B cell (primary cell): Measurements from ENCODE around the gene PRDM11. TPM values are rescaled to one million over a fixed set of nuclear protein-coding genes. Genes with fewer than 3 reads are reported as not detected.

Experiments
- ATAC-seq: fragments of 200-7000 bp; cut with Tn5 transposase; one replicate; pipeline ENCODE4 v1.10.0; 2021; ENCODE audit warnings: low read depth, mild to moderate bottlenecking, moderate number of reproducible peaks, moderate library complexity
- CTCF ChIA-PET: fragments of 350-600 bp; sonication (Branson Sonifier 250); formaldehyde crosslinking; loops from one replicate; lab custom pipeline; 2021; ENCODE audit warnings: antibody characterized with exemption, inconsistent platforms; lab: Charles Lee
- POLR2A ChIA-PET: fragments of 350-600 bp; sonication (Branson Sonifier 250); formaldehyde crosslinking; loops from one replicate; lab custom pipeline; 2021; ENCODE audit warnings: antibody characterized with exemption; lab: Charles Lee
- DNase-seq: peaks from one replicate; pipeline ENCODE4 v3.0.0; 2013
- H2AFZ ChIP-seq: 2 replicates; pipeline ENCODE4 v1.6.1; 2012; ENCODE audit warnings: mild to moderate bottlenecking, low read depth, low read length; ENCODE audit not compliant: insufficient read depth, poor library complexity, severe bottlenecking
- H3K27ac ChIP-seq, 2 donors: 1 replicate in 1 of 2; 2 replicates in 1 of 2; pipeline ENCODE4 v1.5.1; 2012 to 2013; ENCODE audit warnings: low read length in 2 of 2, mild to moderate bottlenecking in 2 of 2, moderate library complexity in 1 of 2
- H3K27me3 ChIP-seq, 4 experiments: fragments of 200-600 bp in 1 of 4; sonication (generic) in 1 of 4; replicated peaks in 1 of 4; 1 replicate in 2 of 4; 2 replicates in 2 of 4; pipeline versions ENCODE4 v1.6.1 to v1.7.0; 2013 to 2016; ENCODE audit warnings: low read length in 3 of 4, mild to moderate bottlenecking in 2 of 4, mixed read lengths in 1 of 4, moderate library complexity in 1 of 4; ENCODE audit not compliant: insufficient read depth in 4 of 4, control insufficient read depth in 3 of 4; ENCODE audit errors: control extremely low read depth in 1 of 4
- H3K36me3 ChIP-seq, 2 experiments: replicated peaks in 1 of 2; 1 replicate in 1 of 2; 2 replicates in 1 of 2; pipeline versions ENCODE4 v1.6.1 to v1.7.1; 2013; ENCODE audit warnings: low read length in 1 of 2; ENCODE audit not compliant: insufficient read depth in 2 of 2, control insufficient read depth in 1 of 2; ENCODE audit errors: control extremely low read depth in 1 of 2, extremely low read depth in 1 of 2
- H3K4me1 ChIP-seq, 2 donors: fragments of 200-600 bp in 1 of 2; sonication (generic) in 1 of 2; 1 replicate in 1 of 2; 2 replicates in 1 of 2; pipeline versions ENCODE4 v1.5.1 to v1.6.1; 2013 to 2017; ENCODE audit warnings: low read length in 2 of 2; ENCODE audit not compliant: control insufficient read depth in 2 of 2, insufficient read depth in 2 of 2
- H3K4me2 ChIP-seq: replicated peaks from 2 replicates; pipeline ENCODE3; 2012; ENCODE audit warnings: mild to moderate bottlenecking, low read depth, low read length; ENCODE audit not compliant: poor library complexity, severe bottlenecking
- H3K4me3 ChIP-seq, 5 experiments: fragments of 200-600 bp in 1 of 5; sonication (generic) in 1 of 5; 1 replicate in 3 of 5; 2 replicates in 2 of 5; pipeline versions ENCODE4 v1.5.1 to v1.7.0; 2011 to 2016; ENCODE audit warnings: low read length in 4 of 5, mild to moderate bottlenecking in 4 of 5, low read depth in 2 of 5, control low read depth in 1 of 5, moderate library complexity in 1 of 5; ENCODE audit not compliant: insufficient read depth in 1 of 5; ENCODE audit errors: control extremely low read depth in 1 of 5, extremely low read depth in 1 of 5
- H3K79me2 ChIP-seq: fragments of 200-600 bp; sonication (generic); one replicate; pipeline ENCODE4 v1.6.0; 2016; ENCODE audit warnings: low read length; ENCODE audit not compliant: control insufficient read depth, insufficient read depth
- H3K9ac ChIP-seq: fragments of 200-600 bp; sonication (generic); 2 replicates; pipeline ENCODE4 v1.6.1; 2017; ENCODE audit warnings: mild to moderate bottlenecking, low read length, moderate library complexity
- H3K9me3 ChIP-seq, 3 donors: one replicate each; pipeline versions ENCODE4 v1.6.1 to v1.7.1; 2013; ENCODE audit warnings: low read length in 2 of 3; ENCODE audit not compliant: control insufficient read depth in 2 of 3, insufficient read depth in 1 of 3; ENCODE audit errors: control extremely low read depth in 1 of 3
- H4K20me1 ChIP-seq: 2 replicates; pipeline ENCODE4 v1.6.0; 2012; ENCODE audit warnings: mild to moderate bottlenecking, low read length; ENCODE audit not compliant: insufficient read depth, control insufficient read depth, poor library complexity, severe bottlenecking
- H3K27ac Mint-ChIP-seq: one replicate; pipeline ENCODE4 v1.8.0; 2021; ENCODE audit warnings: mixed read lengths
- H3K27me3 Mint-ChIP-seq: one replicate; pipeline ENCODE4 v1.8.0; 2021; ENCODE audit warnings: mixed read lengths
- H3K4me1 Mint-ChIP-seq: one replicate; pipeline ENCODE4 v1.8.0; 2021; ENCODE audit warnings: mixed read lengths
- H3K4me3 Mint-ChIP-seq: one replicate; pipeline ENCODE4 v1.8.0; 2021; ENCODE audit warnings: mixed read lengths
- H3K9me3 Mint-ChIP-seq: one replicate; pipeline ENCODE4 v1.8.0; 2022; ENCODE audit warnings: mixed read lengths; ENCODE audit not compliant: insufficient read depth
- CTCF ChIP-seq: fragments of 200-600 bp; IDR thresholded peaks from one replicate; pipeline ENCODE4 v1.8.0; 2022; ENCODE audit warnings: antibody characterized with exemption, mild to moderate bottlenecking
- EZH2 ChIP-seq: IDR thresholded peaks from 2 replicates; pipeline ENCODE4 v1.6.1; 2012; ENCODE audit warnings: borderline replicate concordance, low read depth, mild to moderate bottlenecking, moderate library complexity, low read length; ENCODE audit not compliant: insufficient read depth, poor library complexity, severe bottlenecking
- WGBS: methylation state at CpG from one replicate; pipeline ENCODE4 v1.1.5; 2013; ENCODE audit warnings: missing lambda C conversion rate; ENCODE audit not compliant: insufficient coverage; 5-methylcytosine and 5-hydroxymethylcytosine counted together
- intact Hi-C: fragments of 100-400 bp; cut with micrococcal nuclease; formaldehyde crosslinking; loops from one replicate; pipeline ENCODE4 v1.10.0; 2022
- polyA plus RNA-seq: library from polyadenylated mRNA; depleted of rRNA; stranded (reverse); fragments of >200 nt; gene quantifications from 2 replicates; pipeline ENCODE4 v1.2.3, GENCODE V29; 2012
- total RNA-seq, 2 donors: library from RNA; stranded (reverse); fragments of 120-200 nt in 1 of 2; gene quantifications; 1 replicate in 1 of 2; 2 replicates in 1 of 2; pipeline versions ENCODE4 v1.2.3 to v1.2.4, GENCODE V29; 2013 to 2022

PRDM11 gene
- total and polyA plus RNA-seq, 2 donors (not counting 1 experiment from before 2014, with no cell fraction given) = 9.5 to 26.2 TPM

GRCh38 chr11:45188127-45188526 is 41.7 kb downstream of the PRDM11 start:
- TF ChIP-seq CTCF (no peak), EZH2 (no peak)
- Mint-ChIP-seq H3K4me1 (no peaks in the 10 kb centered on the region), H3K9me3 (no peaks in the 10 kb centered on the region), H3K4me3 (no peak overlapping the region), H3K27ac (no peak overlapping the region), H3K27me3 (no peaks in the 10 kb centered on the region)
- Histone ChIP-seq H3K79me2 (no peaks in the 10 kb centered on the region), H3K9me3 (no peaks in the 10 kb centered on the region), H3K4me2 (no peak overlapping the region), H3K27ac (no peak overlapping the region), H3K4me1 (no peaks in the 10 kb centered on the region), H3K36me3 (peaks cover under 1 to 37% of the 10 kb centered on the region in 2 experiments), H3K27me3 (no peaks in the 10 kb centered on the region), H3K9ac (no peak overlapping the region), H4K20me1 (no peaks in the 10 kb centered on the region), H3K4me3 (no peak overlapping the region), H2AFZ (no peak overlapping the region)
- intact Hi-C loops = no loop called here
- ChIA-PET POLR2A (no interaction called here), CTCF (no interaction called here)
- DNase-seq = no peak
- no peak for ATAC-seq
- 95% methylated on average over 2 of the region's 3 CpGs for WGBS

- no peak overlapping the region for H3K27ac Mint-ChIP-seq
- H3K4me3 Mint-ChIP-seq = no peak overlapping the region
- Histone ChIP-seq H3K9me3 (no peaks in the 10 kb centered on the region), H3K4me1 (no peaks in the 10 kb centered on the region), H4K20me1 (no peaks in the 10 kb centered on the region), H3K27me3 (no peaks in the 10 kb centered on the region), H3K36me3 (peaks cover 2 to 28% of the 10 kb centered on the region in 2 experiments), H2AFZ (no peak overlapping the region), H3K9ac (no peak overlapping the region), H3K4me3 (no peak overlapping the region), H3K79me2 (no peaks in the 10 kb centered on the region), H3K4me2 (no peak overlapping the region), H3K27ac (no peak overlapping the region)
- H3K27me3 Mint-ChIP-seq = no peaks in the 10 kb centered on the region
- no peaks in the 10 kb centered on the region for H3K9me3 Mint-ChIP-seq
- 100% methylated on average over 2 of the region's 5 CpGs for WGBS
- H3K4me1 Mint-ChIP-seq = no peaks in the 10 kb centered on the region
- ATAC-seq (no peak), DNase-seq (no peak)
- ChIA-PET CTCF (no interaction called here), POLR2A (no interaction called here)
- TF ChIP-seq CTCF (no peak), EZH2 (no peak)
- intact Hi-C loops = no loop called here
Measured at GRCh38 chr11:45189230-45189629, 42.8 kb downstream of the PRDM11 start.
